ENCODE results near the gene YWHAH.

DNA sequence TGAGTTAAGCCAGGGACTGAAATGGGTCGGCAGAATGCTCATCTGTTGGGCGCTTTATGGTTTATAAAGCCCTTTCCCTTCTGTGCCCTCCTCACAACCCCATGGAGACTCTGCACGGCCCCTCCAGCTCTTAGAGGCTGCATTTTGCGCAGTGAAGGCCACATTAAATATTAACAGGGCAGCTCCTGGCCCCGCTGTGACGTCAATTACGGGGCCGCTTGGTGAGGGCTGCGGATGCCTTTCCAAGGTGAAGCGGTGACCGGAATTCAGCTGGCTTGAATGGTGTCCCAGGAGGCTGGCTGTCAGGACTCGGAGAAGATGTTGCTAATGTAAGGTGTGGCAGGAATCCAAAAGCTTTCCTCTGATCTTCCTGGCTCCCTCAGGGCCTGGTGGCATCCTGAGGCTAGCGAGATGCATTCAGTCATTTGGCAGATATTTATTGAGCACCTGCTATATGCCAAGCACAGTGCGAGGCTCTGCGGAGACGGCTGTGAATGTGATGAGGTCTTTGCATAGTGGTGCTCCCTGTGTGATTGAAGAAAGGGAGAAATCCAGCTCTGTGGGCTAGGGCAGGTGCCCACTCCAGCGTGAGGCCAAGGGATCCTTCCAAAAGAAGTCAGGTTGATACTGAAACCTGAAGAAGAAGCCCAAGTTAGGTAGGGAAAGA is 10.4 kb upstream of the YWHAH start:
- no peak for TF ChIP-seq TAF7 (optimal IDR thresholded peaks at IDR 0.05; ENCODE audit: borderline replicate concordance, low read depth, low read length)
- TF ChIP-seq CTCF (IDR thresholded peaks at IDR 0.05; ENCODE audit: control extremely low read depth in 1 of 3, insufficient read depth in 1 of 3, low read depth in 1 of 3, low read length in 3 of 3): no peak
- TF ChIP-seq POLR2AphosphoS5 (IDR thresholded peaks at IDR 0.05; ENCODE audit: low read depth, low read length): no peak
- no peak for TF ChIP-seq TAF1 (IDR thresholded peaks at IDR 0.05; ENCODE audit: low read depth, low read length)
- no peak for TF ChIP-seq POLR2A (IDR thresholded peaks at IDR 0.05; ENCODE audit: control extremely low read depth in 1 of 2, low read depth in 2 of 2, low read length in 2 of 2)
- no peak for TF ChIP-seq CHD1 (IDR thresholded peaks at IDR 0.05; ENCODE audit: low read depth, low read length)
- TF ChIP-seq EGR1 (IDR thresholded peaks at IDR 0.05; ENCODE audit: borderline replicate concordance, low read depth, low read length): no peak
- TF ChIP-seq ZNF274 (IDR thresholded peaks at IDR 0.05; ENCODE audit: borderline replicate concordance, extremely low read depth, low read length): no peak
- no peak for TF ChIP-seq YY1 (IDR thresholded peaks at IDR 0.05; ENCODE audit: low read depth, low read length)
- no peak for TF ChIP-seq RAD21 (IDR thresholded peaks at IDR 0.05 in 1 of 2, conservative IDR thresholded peaks at IDR 0.05 in 1 of 2; ENCODE audit: low read depth in 2 of 2, low read length in 2 of 2)
- TF ChIP-seq CEBPB (IDR thresholded peaks at IDR 0.05; ENCODE audit: low read depth, low read length): no peak
- TF ChIP-seq RNF2 (IDR thresholded peaks at IDR 0.05; ENCODE audit: borderline replicate concordance, low read depth, low read length, missing control alignments, poor library complexity, severe bottlenecking): no peak
- TF ChIP-seq GTF2F1 (IDR thresholded peaks at IDR 0.05; ENCODE audit: borderline replicate concordance, low read depth, low read length): no peak

All from H1 (cell line).